DOHH2 (cell line): Measurements from ENCODE around the gene UBASH3B.

Experiments
- H3F3A ChIP-seq: fragments of 200-600 bp; sonication (generic), shearing (Covaris generic); 2 replicates; pipeline ENCODE4 v1.6.0; 2016; ENCODE audit warnings: antibody characterized with exemption, mild to moderate bottlenecking; ENCODE audit not compliant: control insufficient read depth, insufficient read depth
- H3K27ac ChIP-seq: fragments of 200-600 bp; sonication (generic); 2 replicates; pipeline ENCODE4 v1.5.1; 2014; ENCODE audit warnings: low read depth, mild to moderate bottlenecking, low read length, moderate library complexity
- H3K27me3 ChIP-seq: fragments of 200-600 bp; sonication (generic); 2 replicates; pipeline ENCODE4 v1.6.1; 2014; ENCODE audit warnings: mild to moderate bottlenecking, low read length, mixed read lengths; ENCODE audit not compliant: control insufficient read depth
- H3K36me3 ChIP-seq: fragments of 200-600 bp; sonication (generic); 2 replicates; pipeline ENCODE4 v1.6.1; 2014; ENCODE audit warnings: mild to moderate bottlenecking, low read length, moderate library complexity, mixed read lengths; ENCODE audit not compliant: control insufficient read depth
- H3K4me1 ChIP-seq: fragments of 200-600 bp; sonication (generic); 2 replicates; pipeline ENCODE4 v1.6.1; 2014; ENCODE audit warnings: mild to moderate bottlenecking, low read length, mixed read lengths; ENCODE audit not compliant: control insufficient read depth
- H3K4me2 ChIP-seq: fragments of 200-600 bp; sonication (generic); 2 replicates; pipeline ENCODE4 v1.6.0; 2014; ENCODE audit warnings: mild to moderate bottlenecking, low read length, moderate library complexity
- H3K4me3 ChIP-seq: fragments of 200-600 bp; sonication (generic); 2 replicates; pipeline ENCODE4 v1.5.1; 2014; ENCODE audit warnings: mild to moderate bottlenecking, low read length, mixed read lengths
- H3K79me2 ChIP-seq: fragments of 200-600 bp; sonication (generic); 2 replicates; pipeline ENCODE4 v1.6.1; 2014; ENCODE audit warnings: mild to moderate bottlenecking, low read length, mixed read lengths; ENCODE audit not compliant: control insufficient read depth
- H3K9me2 ChIP-seq: fragments of 200-600 bp; sonication (generic); replicated peaks from 2 replicates; pipeline ENCODE4 v1.6.1; 2014; ENCODE audit warnings: mild to moderate bottlenecking, low read length, mixed read lengths; ENCODE audit not compliant: control insufficient read depth
- H3K9me3 ChIP-seq: fragments of 200-600 bp; sonication (generic); 2 replicates; pipeline ENCODE4 v1.6.1; 2014; ENCODE audit warnings: antibody characterized with exemption, low read length, mixed read lengths; ENCODE audit not compliant: control insufficient read depth, insufficient read depth
- H4K20me1 ChIP-seq: fragments of 200-600 bp; sonication (generic); 2 replicates; pipeline ENCODE4 v1.6.0; 2014; ENCODE audit warnings: low read depth, mild to moderate bottlenecking, antibody characterized with exemption, low read length, moderate library complexity; ENCODE audit not compliant: control insufficient read depth, insufficient read depth
- EZH2phosphoT487 ChIP-seq: fragments of 200-600 bp; sonication (generic); IDR thresholded peaks from 2 replicates; pipeline ENCODE4 v1.6.1; 2017; ENCODE audit warnings: borderline replicate concordance, mild to moderate bottlenecking, antibody characterized with exemption, low read length, moderate library complexity, mixed read lengths
- TF ChIP-seq, protein P1 (sequence below): fragments of 200-600 bp; sonication (generic); IDR thresholded peaks from one replicate; pipeline ENCODE4 v1.5.1; 2014; ENCODE audit warnings: antibody characterized with exemption, mild to moderate bottlenecking, low read depth, low read length; ENCODE audit not compliant: poor library complexity, severe bottlenecking

The UBASH3B gene

DNA sequence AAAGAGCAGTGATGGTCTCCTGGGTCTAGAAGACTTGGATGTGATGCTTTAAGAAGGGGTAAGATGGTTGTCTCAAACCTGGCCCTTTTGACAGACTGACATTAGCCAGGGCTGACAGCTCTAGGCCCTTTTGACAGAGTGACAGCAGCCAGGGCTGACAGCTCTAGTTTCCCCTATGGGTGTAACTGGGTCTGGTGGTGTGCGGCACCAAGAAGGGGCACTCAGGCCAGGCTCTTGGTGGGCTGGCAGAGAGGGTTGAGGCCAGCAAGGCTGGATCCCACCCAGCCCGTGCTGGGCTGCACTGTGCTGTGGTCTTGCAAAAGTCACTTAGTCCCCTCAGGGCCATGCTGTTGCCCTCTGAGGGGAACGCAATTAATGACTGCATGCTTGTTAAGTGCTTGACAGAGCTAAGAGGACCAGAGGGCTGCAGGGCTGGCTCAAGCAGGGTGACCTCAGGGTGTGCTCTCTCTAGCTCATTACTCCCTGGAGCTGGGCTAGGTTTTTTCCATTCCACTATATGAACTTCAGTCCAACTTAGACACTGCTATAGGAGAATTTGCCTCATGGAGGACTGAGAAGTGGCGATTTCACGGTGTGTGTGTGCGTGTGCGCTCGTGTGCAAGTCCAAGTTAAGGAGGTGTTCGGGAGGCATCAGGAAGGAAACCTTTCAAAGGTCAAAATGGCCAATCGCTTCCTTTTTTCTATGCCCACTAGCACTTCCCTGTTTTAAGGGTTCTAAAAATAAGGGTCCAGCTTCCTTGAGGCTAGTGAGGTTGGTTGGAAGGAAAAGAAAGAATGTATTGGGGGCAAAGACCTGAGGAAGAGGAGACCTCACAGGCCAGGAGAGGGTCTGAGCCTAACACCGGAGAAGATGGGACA, 4.4 kb downstream of the UBASH3B start:
- peaks cover 18% of the 10 kb centered on the region for H3K36me3 ChIP-seq
- no peak overlapping the region for H3K4me3 ChIP-seq
- no peaks in the 10 kb centered on the region for H3K9me2 ChIP-seq
- H3K9me3 ChIP-seq = no peaks in the 10 kb centered on the region
- peaks cover 86% of the 10 kb centered on the region for H3K4me1 ChIP-seq
- no peak overlapping the region for H3K27ac ChIP-seq
- peaks cover 84% of the 10 kb centered on the region for H3K79me2 ChIP-seq
- H3F3A ChIP-seq = 0 out of 2 replicates have a peak, but pooled peaks cover 2% of the 10 kb centered on the region
- no peaks in the 10 kb centered on the region for H4K20me1 ChIP-seq
- no peak for TF ChIP-seq EZH2phosphoT487
- TF ChIP-seq, protein P1, sequence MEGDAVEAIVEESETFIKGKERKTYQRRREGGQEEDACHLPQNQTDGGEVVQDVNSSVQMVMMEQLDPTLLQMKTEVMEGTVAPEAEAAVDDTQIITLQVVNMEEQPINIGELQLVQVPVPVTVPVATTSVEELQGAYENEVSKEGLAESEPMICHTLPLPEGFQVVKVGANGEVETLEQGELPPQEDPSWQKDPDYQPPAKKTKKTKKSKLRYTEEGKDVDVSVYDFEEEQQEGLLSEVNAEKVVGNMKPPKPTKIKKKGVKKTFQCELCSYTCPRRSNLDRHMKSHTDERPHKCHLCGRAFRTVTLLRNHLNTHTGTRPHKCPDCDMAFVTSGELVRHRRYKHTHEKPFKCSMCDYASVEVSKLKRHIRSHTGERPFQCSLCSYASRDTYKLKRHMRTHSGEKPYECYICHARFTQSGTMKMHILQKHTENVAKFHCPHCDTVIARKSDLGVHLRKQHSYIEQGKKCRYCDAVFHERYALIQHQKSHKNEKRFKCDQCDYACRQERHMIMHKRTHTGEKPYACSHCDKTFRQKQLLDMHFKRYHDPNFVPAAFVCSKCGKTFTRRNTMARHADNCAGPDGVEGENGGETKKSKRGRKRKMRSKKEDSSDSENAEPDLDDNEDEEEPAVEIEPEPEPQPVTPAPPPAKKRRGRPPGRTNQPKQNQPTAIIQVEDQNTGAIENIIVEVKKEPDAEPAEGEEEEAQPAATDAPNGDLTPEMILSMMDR = no peak
- H3K27me3 ChIP-seq = no peaks in the 10 kb centered on the region
- no peak overlapping the region for H3K4me2 ChIP-seq

DNA sequence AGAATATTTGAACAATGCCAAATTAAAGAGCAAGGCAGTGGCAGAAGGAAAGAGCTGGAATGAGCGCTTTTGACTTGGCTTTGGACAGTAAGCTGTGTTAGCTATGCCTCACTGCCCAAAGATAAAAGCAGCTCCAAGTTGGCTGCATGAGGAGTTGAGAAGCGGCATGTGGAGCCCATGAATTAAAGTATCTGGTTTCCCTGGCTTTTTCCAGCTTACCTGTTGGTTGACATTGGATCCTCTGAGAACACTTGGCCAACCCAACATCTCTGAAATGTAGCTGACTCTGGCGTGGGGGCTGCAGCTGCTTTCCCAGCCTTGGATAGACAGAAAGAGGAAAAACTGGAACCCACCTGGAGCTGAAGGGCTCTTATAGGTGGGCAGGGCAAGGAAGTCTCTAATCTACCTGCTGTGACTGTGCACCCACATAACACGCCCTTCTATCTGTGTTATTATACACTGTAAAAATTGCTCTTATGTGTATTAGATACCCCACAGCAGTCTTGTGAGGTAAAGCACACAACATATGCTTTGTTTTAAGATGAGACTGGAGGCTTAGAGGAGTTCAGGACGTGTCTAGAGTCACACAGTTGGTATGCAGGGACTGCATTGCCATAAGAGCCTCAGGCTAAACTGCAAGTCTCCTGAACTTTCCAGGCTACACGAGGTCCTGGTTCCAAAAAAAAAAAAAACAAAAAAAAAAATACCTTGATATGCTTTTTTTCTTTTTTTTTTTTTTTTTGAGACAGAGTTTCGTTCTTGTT, 5.8 kb downstream of the UBASH3B start:
- Histone ChIP-seq H4K20me1 (no peaks in the 10 kb centered on the region), H3K79me2 (peaks cover 85% of the 10 kb centered on the region), H3K9me3 (no peaks in the 10 kb centered on the region), H3K9me2 (no peaks in the 10 kb centered on the region), H3F3A (0 out of 2 replicates have a peak, but pooled peaks cover 6% of the 10 kb centered on the region), H3K4me3 (no peak overlapping the region), H3K4me2 (no peak overlapping the region), H3K27me3 (no peaks in the 10 kb centered on the region), H3K4me1 (peaks cover 95% of the 10 kb centered on the region), H3K36me3 (peaks cover 19% of the 10 kb centered on the region), H3K27ac (no peak overlapping the region)
- TF ChIP-seq, protein P1 = no peak
- TF ChIP-seq EZH2phosphoT487 = no peak

DNA sequence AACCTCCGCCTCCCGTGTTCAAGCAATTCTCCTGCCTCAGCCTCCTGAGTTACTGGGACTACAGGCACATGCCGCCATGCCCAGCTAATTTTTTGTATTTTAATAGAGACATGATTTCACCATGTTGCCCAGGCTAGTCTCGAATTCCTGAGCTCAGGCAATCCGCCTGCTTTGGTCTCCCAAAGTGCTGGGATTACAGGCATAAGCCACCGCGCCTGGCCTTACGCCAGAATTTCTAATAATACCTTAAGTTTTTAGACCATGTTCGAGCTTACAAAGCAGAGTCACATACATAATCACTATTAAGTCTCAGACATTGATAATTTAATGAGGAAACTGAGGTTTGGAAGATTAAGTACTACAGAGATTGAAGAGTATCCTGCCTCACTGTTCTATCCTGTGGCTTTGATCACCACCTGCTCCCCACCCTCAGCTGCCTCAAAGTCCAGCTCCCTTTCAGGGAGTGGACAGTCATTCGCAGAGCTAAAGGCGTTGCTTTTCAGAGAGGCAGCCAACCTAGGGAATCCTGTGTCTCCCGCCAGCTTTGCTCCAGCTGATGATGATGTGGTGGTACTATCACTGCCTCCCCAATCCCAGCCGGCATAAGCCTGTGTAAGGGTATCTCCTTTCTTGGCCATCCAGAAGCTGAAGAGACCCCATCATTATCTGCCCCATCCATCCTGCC, 7.7 kb downstream of the UBASH3B start:
- Histone ChIP-seq H3K4me1 (peaks cover 98% of the 10 kb centered on the region), H3K27ac (no peak overlapping the region), H3K9me3 (no peaks in the 10 kb centered on the region), H3K4me2 (no peak overlapping the region), H3K9me2 (no peaks in the 10 kb centered on the region), H3K4me3 (no peak overlapping the region), H4K20me1 (no peaks in the 10 kb centered on the region), H3K27me3 (no peaks in the 10 kb centered on the region), H3F3A (peaks cover 12% of the 10 kb centered on the region), H3K36me3 (peaks cover 20% of the 10 kb centered on the region), H3K79me2 (peaks cover 77% of the 10 kb centered on the region)
- TF ChIP-seq EZH2phosphoT487 = no peak
- TF ChIP-seq, protein P1 = no peak
